ENCODE data around the gene SLC25A42. TPM values are rescaled to one million over a fixed set of nuclear protein-coding genes. Genes with fewer than 3 reads are reported as not detected.

Gene SLC25A42
- polyA plus RNA-seq, 2 of the 4 experiments (the other 2 are of a cell fraction) = 0.92 to 1.3 TPM

GRCh38 chr19:19074196-19074882 lies 10.5 kb downstream of the SLC25A42 start:
- DNase-seq (ENCODE audit: low read depth in 1 of 2, low spot score in 1 of 2) (no peak), ATAC-seq (no peak), FAIRE-seq (no peak)
- CTCF ChIA-PET = interaction anchor here (0.8 kb wide), 1 partner anchor 151 kb away, joined by 3 read pairs; no protein-coding TSS in a partner anchor
- WGBS (ENCODE audit: missing lambda C conversion rate) = 64% methylated on average over 13 of the region's 13 CpGs
- Histone ChIP-seq H3K9me3 (no peaks in the 10 kb centered on the region), H3K4me3 (no peak overlapping the region), H3K4me2 (no peak overlapping the region), H3K27ac (no peak overlapping the region), H3K4me1 (no peaks in the 10 kb centered on the region)
- POLR2A ChIA-PET = no interaction called here
- no peak for TF ChIP-seq HOXB5 (CRISPR knock-in tag; IDR thresholded peaks at IDR 0.05)
- TF ChIP-seq, protein P1, sequence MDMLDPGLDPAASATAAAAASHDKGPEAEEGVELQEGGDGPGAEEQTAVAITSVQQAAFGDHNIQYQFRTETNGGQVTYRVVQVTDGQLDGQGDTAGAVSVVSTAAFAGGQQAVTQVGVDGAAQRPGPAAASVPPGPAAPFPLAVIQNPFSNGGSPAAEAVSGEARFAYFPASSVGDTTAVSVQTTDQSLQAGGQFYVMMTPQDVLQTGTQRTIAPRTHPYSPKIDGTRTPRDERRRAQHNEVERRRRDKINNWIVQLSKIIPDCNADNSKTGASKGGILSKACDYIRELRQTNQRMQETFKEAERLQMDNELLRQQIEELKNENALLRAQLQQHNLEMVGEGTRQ (IDR thresholded peaks at IDR 0.05) = no peak

DNA sequence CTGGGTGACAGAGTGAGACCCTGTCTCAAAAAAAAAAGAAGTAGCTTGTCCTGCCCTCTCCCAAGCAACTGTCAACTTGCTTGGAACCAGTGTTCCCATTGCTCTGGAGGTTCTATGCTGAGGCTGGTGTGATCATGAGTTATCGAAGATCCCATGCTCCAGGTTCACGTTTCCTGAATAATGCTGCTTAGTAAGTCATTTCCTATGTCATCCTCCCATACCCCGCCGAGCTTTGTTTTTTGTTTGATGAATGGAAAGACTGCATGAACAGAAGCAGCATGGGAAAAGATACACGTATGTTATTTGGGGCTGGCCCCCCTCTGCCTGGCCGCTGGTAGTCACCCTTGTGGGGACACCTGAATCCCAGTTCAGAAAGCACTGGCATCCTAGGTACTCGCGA lies 11.3 kb downstream of the SLC25A42 start:
- ChIA-PET CTCF (no interaction called here), POLR2A (no interaction called here)
- 69% methylated on average over 6 of the region's 8 CpGs for WGBS (ENCODE audit: missing lambda C conversion rate)
- TF ChIP-seq CEBPB (IDR thresholded peaks at IDR 0.05) (no peak), EP300 (IDR thresholded peaks at IDR 0.05) (no peak), CHD4 (IDR thresholded peaks at IDR 0.05; ENCODE audit: borderline replicate concordance) (no peak), ZC3H11A (IDR thresholded peaks at IDR 0.05) (no peak), HDAC2 (IDR thresholded peaks at IDR 0.05) (no peak), CHD2 (IDR thresholded peaks at IDR 0.05; ENCODE audit: low read length, partially characterized antibody) (no peak), HEYL (CRISPR knock-in tag; IDR thresholded peaks at IDR 0.05) (no peak), ZFP36 (IDR thresholded peaks at IDR 0.05; ENCODE audit: borderline replicate concordance, partially characterized antibody) (no peak), PHF8 (IDR thresholded peaks at IDR 0.05; ENCODE audit: borderline replicate concordance, low read depth) (no peak), POLR2AphosphoS2 (conservative IDR thresholded peaks at IDR 0.05; ENCODE audit: low read length) (no peak)
- TF ChIP-seq, protein P2, sequence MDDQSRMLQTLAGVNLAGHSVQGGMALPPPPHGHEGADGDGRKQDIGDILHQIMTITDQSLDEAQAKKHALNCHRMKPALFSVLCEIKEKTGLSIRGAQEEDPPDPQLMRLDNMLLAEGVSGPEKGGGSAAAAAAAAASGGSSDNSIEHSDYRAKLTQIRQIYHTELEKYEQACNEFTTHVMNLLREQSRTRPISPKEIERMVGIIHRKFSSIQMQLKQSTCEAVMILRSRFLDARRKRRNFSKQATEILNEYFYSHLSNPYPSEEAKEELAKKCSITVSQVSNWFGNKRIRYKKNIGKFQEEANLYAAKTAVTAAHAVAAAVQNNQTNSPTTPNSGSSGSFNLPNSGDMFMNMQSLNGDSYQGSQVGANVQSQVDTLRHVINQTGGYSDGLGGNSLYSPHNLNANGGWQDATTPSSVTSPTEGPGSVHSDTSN (IDR thresholded peaks at IDR 0.05) = no peak
- TF ChIP-seq, protein P1 (IDR thresholded peaks at IDR 0.05) = no peak
- TF ChIP-seq, protein P3, sequence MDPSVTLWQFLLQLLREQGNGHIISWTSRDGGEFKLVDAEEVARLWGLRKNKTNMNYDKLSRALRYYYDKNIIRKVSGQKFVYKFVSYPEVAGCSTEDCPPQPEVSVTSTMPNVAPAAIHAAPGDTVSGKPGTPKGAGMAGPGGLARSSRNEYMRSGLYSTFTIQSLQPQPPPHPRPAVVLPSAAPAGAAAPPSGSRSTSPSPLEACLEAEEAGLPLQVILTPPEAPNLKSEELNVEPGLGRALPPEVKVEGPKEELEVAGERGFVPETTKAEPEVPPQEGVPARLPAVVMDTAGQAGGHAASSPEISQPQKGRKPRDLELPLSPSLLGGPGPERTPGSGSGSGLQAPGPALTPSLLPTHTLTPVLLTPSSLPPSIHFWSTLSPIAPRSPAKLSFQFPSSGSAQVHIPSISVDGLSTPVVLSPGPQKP (IDR thresholded peaks at IDR 0.05; ENCODE audit: low read depth, low read length) = no peak
- FAIRE-seq (no peak), ATAC-seq (no peak), DNase-seq (ENCODE audit: low read depth in 1 of 2, low spot score in 1 of 2) (no peak)
- Histone ChIP-seq H3K4me3 (no peak overlapping the region), H3K9me3 (no peaks in the 10 kb centered on the region), H3K27ac (no peak overlapping the region), H3K4me2 (no peak overlapping the region), H3K4me1 (no peaks in the 10 kb centered on the region)

GRCh38 chr19:19076476-19076875 lies 12.7 kb downstream of the SLC25A42 start:
- no peak for FAIRE-seq
- TF ChIP-seq CHD2 (IDR thresholded peaks at IDR 0.05; ENCODE audit: low read length, partially characterized antibody) = no peak
- TF ChIP-seq MAX (IDR thresholded peaks at IDR 0.05) = no peak
- no peak for TF ChIP-seq JUNB (IDR thresholded peaks at IDR 0.05)
- no peak for TF ChIP-seq POLR2AphosphoS2 (conservative IDR thresholded peaks at IDR 0.05; ENCODE audit: low read length)
- no peak for TF ChIP-seq CBX2 (IDR thresholded peaks at IDR 0.05; ENCODE audit: borderline replicate concordance, low read depth)
- no peak for TF ChIP-seq CBX8 (IDR thresholded peaks at IDR 0.05)
- TF ChIP-seq, protein P4, sequence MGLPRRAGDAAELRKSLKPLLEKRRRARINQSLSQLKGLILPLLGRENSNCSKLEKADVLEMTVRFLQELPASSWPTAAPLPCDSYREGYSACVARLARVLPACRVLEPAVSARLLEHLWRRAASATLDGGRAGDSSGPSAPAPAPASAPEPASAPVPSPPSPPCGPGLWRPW (IDR thresholded peaks at IDR 0.05) = no peak
- TF ChIP-seq HOXB5 (CRISPR knock-in tag; IDR thresholded peaks at IDR 0.05) = no peak
- no peak for TF ChIP-seq TFCP2L1 (CRISPR knock-in tag; IDR thresholded peaks at IDR 0.05)
- TF ChIP-seq ZSCAN20 (CRISPR knock-in tag; IDR thresholded peaks at IDR 0.05) = no peak
- TF ChIP-seq ZFP36 (IDR thresholded peaks at IDR 0.05; ENCODE audit: borderline replicate concordance, partially characterized antibody) = no peak
- TF ChIP-seq MAFK (IDR thresholded peaks at IDR 0.05; ENCODE audit: partially characterized antibody) = no peak
- TF ChIP-seq KDM1A (IDR thresholded peaks at IDR 0.05; ENCODE audit: low read depth) = no peak
- no peak for TF ChIP-seq ZC3H11A (IDR thresholded peaks at IDR 0.05)
- TF ChIP-seq POLR2A (IDR thresholded peaks at IDR 0.05; ENCODE audit: low read length) = no peak
- TF ChIP-seq HOXB13 (CRISPR knock-in tag; IDR thresholded peaks at IDR 0.05; ENCODE audit: low read depth) = no peak
- TF ChIP-seq, protein P2 (IDR thresholded peaks at IDR 0.05) = no peak
- TF ChIP-seq, protein P5, sequence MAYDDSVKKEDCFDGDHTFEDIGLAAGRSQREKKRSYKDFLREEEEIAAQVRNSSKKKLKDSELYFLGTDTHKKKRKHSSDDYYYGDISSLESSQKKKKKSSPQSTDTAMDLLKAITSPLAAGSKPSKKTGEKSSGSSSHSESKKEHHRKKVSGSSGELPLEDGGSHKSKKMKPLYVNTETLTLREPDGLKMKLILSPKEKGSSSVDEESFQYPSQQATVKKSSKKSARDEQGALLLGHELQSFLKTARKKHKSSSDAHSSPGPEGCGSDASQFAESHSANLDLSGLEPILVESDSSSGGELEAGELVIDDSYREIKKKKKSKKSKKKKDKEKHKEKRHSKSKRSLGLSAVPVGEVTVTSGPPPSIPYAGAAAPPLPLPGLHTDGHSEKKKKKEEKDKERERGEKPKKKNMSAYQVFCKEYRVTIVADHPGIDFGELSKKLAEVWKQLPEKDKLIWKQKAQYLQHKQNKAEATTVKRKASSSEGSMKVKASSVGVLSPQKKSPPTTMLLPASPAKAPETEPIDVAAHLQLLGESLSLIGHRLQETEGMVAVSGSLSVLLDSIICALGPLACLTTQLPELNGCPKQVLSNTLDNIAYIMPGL (CRISPR knock-in tag; IDR thresholded peaks at IDR 0.05; ENCODE audit: borderline replicate concordance) = no peak
- no peak for TF ChIP-seq EP300 (IDR thresholded peaks at IDR 0.05)

More at GRCh38 chr19:19076476-19076875, 12.7 kb downstream of the SLC25A42 start:
- no peak overlapping the region for H3K4me2 ChIP-seq
- ChIA-PET CTCF (no interaction called here), POLR2A (no interaction called here)
- H3K4me1 ChIP-seq = no peaks in the 10 kb centered on the region
- no peak overlapping the region for H3K27ac ChIP-seq
- no peak overlapping the region for H3K4me3 ChIP-seq
- ATAC-seq = no peak
- no peak for DNase-seq (ENCODE audit: low read depth in 1 of 2, low spot score in 1 of 2)
- H3K9me3 ChIP-seq = no peaks in the 10 kb centered on the region
- 44% methylated on average over 1 of the region's 1 CpG for WGBS (ENCODE audit: missing lambda C conversion rate)
